ENCODE measurements around the gene DBNL.
A peak's percentile ranks its signal among the peaks of the same experiment; 100 is the strongest.

Gene DBNL

DNA sequence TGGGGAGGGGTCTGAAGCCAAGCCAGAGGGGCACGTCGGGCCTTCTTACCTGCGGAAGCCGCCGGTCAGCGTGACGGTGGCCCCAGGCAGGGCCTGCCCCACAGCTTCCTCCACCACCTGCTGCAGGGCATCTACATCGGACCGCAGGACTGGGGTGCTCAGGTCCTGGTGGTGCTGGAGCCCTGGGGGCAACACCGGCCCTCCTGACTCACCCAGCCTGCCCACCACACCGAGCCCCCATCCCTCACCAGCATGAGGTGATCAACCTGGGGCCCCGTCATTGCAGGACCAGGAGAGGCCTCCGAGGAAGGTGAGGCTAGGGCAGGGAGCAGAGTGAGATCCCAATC is 29.8 kb downstream of the DBNL start:
- H3K27ac ChIP-seq = peak overlapping the region; percentile 70

DNA sequence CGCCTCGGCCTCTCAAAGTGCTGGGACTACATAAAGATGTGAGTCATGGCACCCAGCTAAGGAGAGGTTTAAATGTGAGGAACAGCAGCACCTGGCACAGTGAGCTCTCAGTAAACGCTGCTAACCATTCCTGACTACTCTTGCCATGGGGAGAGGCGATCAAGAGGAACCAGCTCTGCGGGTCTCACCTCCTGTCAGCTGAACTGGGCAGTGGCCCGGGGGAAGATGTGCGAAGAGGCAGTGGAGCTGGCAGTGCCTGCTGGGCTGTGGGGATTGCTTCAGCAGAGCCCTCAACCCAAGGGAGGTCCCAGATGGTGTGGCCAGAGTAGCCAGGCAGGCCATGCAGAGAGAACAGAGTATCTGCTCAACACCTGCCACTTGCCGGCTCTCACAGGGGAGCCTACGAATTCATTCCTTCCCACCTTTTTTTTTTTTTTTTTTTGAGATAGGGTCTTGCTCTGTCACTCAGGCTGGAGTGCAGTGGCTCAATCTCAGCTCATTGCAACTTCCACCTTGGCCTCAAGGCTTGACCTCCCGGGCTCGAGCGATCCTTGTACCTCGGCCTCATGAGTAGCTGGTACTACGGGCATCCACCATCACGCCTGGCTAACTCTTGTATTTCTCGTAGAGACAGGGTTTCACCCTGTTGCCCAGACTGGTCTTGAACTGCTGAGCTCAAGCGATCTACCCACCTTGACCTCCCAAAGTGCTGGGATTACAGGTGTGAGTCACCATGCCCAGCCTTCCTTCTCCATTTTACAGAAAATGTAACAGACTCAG is 31.0 kb downstream of the DBNL start:
- H3K27ac ChIP-seq = peak overlapping the region; percentile 70
- no peak for DNase-seq (ENCODE audit: low read depth, low spot score)

More for the DNA sequence above, 29.8 kb downstream of the DBNL start:
- no peak for DNase-seq (ENCODE audit: low read depth, low spot score)

DNA sequence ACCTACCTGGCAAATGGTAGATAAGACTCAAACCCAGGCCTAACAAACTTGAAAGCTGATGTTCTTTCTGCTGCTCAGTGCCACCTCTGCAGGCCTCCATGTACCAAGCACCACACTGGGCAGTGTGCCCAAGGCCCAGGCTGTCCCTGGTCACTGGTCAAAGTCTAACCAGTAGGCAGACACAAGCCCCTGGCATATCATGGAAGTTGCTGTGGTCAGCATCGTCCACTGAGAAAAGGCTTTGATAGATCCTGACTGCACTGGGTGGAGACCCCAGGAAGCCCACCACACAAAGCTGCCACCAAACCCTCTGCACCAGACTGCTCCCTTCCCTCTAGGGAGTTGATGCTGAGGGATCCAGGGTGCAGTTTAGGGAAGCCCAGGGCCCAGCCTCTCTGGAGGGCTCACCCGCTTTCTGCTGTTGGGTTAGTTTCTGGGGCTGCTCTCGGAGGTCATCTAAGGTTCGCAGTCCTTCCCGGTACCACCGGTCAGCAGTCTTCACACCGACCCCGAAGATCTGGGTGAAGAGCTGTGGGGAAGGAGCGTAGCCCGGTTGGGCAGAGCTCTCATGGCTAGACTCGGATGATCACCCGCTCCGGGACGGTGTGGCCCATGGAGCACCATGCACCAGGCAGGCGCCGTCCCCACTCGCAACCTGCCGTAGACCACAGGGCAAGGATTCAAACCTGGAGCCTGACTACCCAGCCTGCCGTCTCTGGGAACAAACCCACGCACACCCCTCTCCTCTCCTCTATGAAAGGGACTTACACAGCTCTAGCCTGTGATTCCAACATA is 31.8 kb downstream of the DBNL start:
- no peak overlapping the region for H3K27ac ChIP-seq
- DNase-seq (ENCODE audit: low read depth, low spot score) = no peak

DNA sequence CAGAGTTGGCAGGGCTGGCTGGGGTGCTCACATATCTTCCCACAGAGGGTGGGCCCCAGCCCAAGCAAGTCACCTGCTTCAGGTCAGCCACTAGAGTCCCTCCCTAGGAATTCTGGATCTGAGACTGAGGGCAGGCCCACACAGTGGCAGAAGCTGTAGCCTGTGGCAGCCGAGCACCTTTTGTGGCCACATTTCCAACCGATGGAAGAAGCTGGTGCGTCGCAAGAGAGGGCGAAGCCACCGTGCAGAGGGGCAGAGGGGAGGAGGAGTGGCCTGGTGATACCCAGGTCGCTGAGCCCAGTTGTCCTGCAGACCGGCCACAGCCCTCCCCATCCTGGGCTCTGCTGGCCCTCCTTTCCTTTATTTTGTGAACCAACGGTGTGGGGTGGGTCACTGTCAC is 32.6 kb downstream of the DBNL start:
- DNase-seq (ENCODE audit: low read depth, low spot score) = no peak
- H3K27ac ChIP-seq = no peak overlapping the region

DNA sequence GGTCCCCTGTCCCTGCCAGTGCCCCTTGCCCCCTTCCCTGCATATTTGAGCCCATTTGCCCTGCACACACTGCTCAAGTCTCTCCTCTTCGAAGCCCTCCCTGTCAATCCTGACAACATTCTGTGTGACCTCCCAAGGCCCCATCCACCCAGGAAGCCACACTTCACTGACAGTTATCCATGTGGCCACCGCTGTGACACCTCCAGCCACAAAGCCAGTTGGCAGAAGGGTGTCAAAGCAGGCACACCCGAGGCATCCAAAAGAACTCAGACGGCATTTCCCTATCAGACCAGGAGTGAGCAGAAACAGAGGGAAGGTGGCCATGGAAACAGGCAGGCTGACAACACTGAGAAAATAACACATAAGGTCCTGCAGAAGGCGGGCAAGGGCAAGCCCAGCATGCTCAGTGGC is 33.2 kb downstream of the DBNL start:
- no peak overlapping the region for H3K27ac ChIP-seq
- DNase-seq (ENCODE audit: low read depth, low spot score) = no peak

DNA sequence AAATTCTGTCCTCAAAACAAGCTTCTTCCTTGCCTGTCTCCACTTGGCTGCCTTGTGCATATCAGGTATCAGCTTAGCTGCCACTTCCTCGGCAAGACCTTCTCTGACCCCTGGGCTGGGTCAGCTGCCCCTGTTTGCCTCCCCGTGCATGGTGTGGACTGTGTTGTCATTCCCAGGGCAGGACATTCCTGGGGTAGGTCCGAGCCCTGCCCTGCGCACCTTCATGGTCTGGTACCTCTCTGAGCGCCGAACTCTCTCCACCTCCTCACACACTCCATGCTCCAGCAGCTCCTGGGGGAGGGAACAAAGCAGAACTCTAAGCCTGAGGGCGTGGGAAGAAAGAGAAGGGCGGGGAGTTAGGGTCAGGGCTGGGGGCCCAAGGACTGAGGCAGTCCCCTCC is 34.0 kb downstream of the DBNL start:
- DNase-seq (ENCODE audit: low read depth, low spot score) = no peak
- no peak overlapping the region for H3K27ac ChIP-seq

DNA sequence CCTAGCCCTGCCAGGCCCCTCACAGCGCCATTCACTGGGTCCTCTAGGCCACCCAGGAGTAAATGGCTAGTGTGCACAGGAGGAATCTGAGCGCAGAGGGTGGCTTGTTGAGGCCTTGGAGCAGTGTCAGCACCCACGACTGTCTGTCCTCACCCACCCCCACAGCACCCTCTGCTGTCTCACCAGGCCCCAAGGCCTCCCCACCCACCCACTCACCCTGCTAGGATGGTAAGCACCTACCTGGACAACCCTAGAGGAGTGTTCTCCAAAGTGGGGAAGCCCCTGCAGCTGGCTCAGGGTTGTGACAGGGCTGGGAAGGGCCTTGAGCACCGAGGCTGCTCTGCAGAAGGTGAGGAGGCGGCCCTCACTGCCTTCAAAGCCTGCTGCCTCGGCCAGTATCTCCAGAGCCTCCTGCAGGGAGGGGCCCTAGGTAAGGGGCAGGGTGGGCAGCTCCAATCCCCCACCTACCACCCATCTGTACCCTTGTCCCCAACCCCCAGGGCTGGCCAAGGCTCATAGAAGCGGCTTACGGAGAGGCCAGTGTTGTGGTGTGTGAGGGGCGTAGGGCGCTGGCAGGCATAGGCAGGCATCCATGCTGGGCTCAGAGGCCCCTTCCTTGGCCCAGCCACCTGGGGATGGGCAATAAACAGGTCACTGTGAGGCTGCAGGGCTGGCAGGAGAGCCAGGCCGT is 35.0 kb downstream of the DBNL start:
- no peak for DNase-seq (ENCODE audit: low read depth, low spot score)
- H3K27ac ChIP-seq = no peak overlapping the region

DNA sequence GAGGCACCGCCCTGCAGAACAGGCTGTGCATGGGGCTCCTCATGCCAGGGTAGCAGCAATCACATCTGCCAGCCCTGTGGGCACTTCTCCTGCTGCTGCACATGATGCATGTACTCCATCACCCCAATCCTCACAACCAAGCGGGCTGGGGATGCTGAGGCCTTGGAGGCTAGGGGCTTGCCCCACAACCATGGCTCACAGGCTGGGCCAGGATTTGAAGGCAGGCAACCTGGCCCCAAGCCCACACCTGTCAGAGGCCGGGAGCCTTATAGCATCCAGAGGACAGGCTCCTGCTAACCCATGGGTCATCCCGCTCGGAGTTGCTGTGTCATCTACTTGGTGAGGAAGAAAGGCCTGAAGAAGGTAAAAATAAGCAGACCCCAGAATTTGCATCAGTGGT is 35.6 kb downstream of the DBNL start:
- no peak overlapping the region for H3K27ac ChIP-seq
- no peak for DNase-seq (ENCODE audit: low read depth, low spot score)

DNA sequence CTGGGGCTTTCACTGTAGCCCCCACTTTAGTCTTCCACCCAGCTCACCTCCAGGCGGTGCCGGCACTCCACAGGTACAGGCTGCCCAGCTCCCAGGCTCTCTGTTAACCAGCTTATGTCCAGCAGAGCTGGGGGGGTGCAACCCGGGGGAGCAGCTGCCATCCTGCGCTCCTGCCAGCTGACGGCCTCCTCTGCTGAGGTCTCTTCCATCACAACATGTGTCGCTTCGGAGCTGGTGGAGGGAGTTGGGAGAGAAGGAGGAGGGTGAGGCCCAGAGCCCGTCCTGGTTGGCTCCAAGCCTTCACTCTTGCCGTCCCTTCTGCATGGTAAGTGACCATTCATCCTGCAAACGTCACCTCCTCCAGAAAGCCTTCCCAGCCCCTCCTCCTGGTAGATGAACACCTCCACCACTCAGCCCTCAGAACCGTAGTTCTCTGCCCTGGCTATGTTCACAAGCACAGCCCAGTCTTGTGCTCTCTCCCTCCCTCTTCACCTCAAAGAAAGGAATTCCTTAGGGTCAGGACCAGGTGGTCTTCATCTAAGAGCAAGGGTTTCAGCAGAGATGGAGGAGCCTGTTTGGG is 36.3 kb downstream of the DBNL start:
- H3K27ac ChIP-seq = no peak overlapping the region
- no peak for DNase-seq (ENCODE audit: low read depth, low spot score)

DNA sequence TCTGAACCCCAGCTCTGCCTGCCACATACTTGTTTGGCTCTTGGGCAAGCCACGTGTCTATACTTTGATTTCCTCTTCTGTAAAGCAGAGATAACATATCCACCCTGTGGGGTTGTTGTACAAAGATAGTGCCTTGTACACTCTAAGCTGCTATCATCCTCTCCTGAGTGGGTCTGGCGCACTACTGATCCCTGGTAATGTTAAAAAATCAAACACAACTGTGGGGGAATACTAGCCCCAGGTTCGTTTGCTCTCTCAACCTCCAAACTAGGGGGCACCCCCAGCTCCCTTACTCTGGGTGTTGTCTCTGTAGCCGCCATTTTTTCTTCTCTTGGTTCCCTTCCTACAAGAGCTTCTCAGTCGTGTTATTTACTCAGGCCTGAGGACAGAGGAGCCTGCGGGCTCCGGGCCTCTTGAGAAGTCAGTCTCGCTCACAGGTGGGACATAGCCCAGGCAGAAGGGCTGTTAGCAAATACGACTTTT is 36.8 kb downstream of the DBNL start:
- no peak for DNase-seq (ENCODE audit: low read depth, low spot score)

DNA sequence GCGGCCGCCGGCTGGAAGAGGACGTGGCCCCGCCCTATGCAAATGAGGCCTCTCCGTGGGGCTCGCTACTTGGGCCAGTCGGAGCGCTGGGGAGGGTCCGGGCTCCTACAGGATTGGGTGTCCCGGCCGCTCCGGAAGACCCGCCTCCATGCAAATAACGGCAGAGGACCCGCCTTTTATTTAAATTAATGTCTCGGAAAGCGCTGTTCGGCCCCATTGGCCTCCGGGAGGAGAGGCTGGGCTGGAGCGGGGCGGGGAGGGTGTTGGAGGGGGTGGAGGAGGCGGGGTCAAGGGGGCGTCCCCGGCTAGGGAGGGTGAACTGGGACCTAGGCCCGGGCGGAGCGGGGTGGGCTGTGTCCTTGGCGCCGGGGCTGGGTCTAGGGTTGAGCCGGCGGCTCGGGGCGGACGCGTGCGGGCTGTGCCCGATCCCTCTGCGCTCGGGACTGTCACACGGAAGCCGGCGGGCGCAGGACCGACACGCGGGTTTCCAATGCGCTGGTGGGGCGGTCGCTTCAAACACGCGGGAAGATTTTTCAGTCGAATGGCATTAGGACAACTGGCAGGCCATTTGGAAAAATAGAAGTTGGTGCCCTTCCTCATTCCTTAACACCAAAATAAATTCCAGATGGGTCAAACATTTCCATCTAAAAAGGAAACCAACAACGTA is 38.2 kb downstream of the DBNL start:
- peak overlapping the region; percentile 78 for H3K27ac ChIP-seq
- peak; percentile 91 for DNase-seq (ENCODE audit: low read depth, low spot score)

More for the DNA sequence above, 36.8 kb downstream of the DBNL start:
- no peak overlapping the region for H3K27ac ChIP-seq

DNA sequence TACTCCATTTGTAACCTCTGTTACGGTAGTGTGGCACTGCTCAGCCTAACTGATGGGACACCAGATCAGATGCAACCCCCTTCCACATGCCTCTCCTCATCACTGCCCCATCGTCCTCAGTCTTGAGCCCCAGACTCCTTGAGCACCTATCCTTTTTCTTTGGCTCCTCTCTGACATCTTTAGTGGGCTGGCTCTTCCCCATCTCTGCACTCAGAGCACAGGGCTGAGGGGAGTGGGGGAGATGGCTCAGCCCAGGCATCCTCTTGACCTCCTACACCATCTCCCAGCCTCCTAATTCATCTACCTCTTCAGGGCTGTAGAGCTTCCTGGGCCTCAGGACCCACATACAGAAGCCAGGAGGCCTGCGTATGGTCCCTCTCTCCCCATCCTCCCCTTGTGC is 39.3 kb downstream of the DBNL start:
- H3K27ac ChIP-seq = no peak overlapping the region

DNA sequence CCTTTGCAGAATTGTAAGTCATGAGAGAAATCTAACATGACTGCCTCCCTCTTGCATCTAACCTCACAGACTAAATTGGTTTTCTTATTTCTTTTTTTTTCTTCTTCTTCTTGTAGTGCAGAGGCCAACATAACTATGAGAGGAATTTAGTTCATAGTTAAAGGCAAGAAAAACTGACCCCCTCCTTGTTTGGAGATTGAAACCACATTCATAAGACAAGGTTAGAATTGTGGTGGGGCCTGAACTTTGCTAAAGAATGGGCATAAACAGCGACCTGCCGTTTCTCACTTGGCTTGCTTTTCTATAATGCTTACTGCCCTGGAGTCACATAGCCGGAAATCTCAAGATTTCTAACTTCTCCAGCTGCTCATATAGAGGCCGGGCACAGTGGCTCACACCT is 40.2 kb downstream of the DBNL start:
- no peak for DNase-seq (ENCODE audit: low read depth, low spot score)
- H3K27ac ChIP-seq = no peak overlapping the region

More for the DNA sequence above, 39.3 kb downstream of the DBNL start:
- no peak for DNase-seq (ENCODE audit: low read depth, low spot score)

DNA sequence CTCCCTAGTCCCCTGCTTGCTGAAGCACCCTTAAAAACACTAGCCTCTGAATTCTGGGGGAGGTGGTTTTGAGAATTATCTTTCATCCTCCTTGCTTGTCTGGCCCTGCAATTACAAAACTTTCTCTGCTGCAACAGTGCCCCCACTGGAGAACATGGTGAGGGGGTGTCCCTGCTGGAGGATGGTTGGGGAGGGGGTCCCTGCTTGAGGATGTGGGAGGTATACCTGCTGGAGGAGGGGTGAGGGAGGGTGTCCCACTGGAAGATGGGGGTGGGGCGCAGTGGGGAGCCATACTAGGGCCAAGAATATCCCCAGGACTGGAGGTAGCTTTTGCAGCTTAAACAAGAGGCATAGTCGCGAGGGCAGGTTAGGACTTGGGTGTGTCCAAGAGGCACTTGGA is 41.0 kb downstream of the DBNL start:
- DNase-seq (ENCODE audit: low read depth, low spot score) = no peak
- H3K27ac ChIP-seq = no peak overlapping the region

DNA sequence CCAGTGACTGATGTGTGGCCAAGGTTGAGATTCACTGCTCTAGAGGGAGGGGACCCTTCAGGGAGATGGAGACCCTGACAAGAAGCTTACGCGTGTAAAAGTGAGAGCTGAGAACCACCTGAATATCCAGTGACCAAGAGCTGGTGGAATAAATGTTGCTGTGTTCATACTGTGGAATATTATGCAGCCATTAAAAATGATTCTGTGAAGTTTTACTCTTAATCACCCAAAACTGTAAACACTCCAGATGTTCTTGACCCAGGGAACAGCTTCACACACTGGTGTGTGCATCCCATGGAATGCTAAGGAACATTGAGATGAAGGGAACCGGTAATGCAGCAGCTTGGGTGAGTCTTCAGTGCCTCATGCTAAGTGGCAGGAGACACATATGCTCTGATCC is 42.1 kb downstream of the DBNL start:
- DNase-seq (ENCODE audit: low read depth, low spot score) = no peak
- H3K27ac ChIP-seq = no peak overlapping the region

DNA sequence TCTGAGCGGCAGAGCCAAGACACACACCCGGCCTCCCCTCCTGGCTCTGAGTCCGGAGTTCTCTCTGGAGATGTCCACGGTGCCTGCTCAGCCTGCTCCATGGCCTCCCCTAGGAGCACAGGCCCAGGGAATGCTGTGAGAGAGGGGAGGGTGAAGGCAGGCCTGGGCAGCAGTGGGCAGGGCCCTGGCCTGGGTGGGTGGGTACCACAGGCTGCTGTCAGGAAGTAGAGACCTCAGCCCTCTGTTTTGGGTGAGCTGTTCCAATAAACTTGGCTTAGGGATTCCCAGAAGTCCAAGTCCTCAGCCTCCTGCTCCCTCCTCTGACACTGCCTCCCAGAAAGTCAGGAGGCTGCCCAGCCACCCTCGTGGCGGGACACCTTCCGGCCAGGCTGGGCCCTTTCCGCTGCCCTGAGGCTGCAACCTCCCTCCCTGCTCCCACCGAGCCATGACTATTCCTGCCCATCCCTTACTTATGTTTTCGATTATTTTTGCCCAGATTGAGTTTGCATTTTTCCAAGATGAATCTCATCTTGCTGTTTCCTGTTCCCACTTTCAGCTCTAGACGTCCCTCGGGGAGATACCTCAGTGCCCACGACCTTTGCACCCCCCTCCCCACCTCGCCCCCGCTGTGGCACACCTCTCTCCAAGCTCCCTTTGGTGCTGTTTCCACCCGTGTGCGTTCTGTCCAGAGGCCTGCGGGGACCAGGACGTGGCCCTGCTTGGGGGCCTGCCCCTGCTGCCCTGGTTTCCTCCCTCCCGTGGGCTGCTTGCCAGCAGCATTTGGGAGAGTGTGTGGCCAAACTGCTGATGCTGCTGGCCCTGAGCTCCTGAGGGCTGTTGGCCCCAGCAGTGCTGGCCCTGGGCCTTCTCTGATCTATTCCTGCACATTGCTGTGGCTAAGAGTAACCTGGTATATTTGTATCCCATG is 43.7 kb downstream of the DBNL start:
- peak overlapping the region; percentile 51 for H3K27ac ChIP-seq
- no peak for DNase-seq (ENCODE audit: low read depth, low spot score)

DNA sequence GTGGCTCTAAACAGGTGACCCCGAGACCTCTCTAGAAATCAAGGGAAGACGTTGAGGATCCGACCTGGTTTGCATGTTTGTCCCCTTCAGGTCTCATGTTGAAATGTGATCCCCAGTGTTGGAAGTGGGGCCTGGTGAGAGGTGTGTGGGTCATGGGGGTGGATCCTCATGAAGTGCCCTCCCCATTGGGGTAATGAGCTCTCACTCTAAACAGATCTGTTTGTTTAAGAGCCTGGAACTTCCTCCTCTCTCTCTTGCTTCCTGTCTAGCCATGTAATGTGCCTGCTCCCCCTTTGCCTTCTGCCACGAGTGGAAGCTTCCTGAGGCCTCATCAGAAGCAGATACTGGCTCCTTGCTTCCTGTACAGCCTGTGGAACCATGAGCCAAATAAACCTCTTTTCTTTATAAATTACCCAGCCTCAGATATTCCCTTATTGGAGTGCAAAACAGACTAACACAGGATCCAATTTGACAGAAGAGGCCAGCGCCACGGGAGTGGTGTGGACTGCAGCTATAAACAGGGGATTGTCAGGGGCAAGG is 48.7 kb downstream of the DBNL start:
- no peak for DNase-seq (ENCODE audit: low read depth, low spot score)
- H3K27ac ChIP-seq = no peak overlapping the region

DNA sequence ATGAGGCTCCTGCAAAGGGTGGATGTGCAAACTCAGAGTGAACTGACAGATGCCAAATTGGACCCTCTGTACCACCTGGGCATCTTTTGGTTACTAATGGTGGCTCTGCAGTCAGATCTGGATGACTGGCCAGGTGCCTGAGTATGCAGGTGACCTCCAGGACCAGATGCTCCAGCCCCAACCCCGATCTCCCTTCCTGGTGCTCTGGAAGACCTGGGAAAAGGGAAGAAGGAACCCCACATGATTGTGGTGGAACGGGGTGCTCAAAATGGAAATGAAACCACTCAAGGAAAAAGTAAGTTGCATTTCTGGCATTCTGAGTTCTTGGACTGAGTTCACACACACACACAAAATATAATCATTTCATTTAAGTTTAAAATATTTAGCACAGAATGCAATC is 49.9 kb downstream of the DBNL start:
- DNase-seq (ENCODE audit: low read depth, low spot score) = no peak
- H3K27ac ChIP-seq = no peak overlapping the region
